Measurements from ENCODE around the gene EIF2S1.
"Not testable (repeated sequence)": the region's sequence is repeated elsewhere in the genome, so short reads cannot be mapped to it uniquely, and the experiment has no call there.

Gene EIF2S1

GRCh38 chr14:67359775-67360469 is at the start of gene EIF2S1, which contains the start of gene ATP6V1D:
TSS of gene EIF2S1 (plus strand) at chr14:67360328. CDS start at chr14:67364768, 4,440 bp downstream.
TSS of gene ATP6V1D (minus strand) at chr14:67359804. CDS start at chr14:67359698, 106 bp downstream.
- DNase-seq (ENCODE audit: low spot score) (peak; percentile 99), ATAC-seq (ENCODE audit: low read depth) (peak; percentile 79)
- Histone ChIP-seq H3K9me3 (ENCODE audit: severe bottlenecking) (no peaks in the 10 kb centered on the region), H3K27ac (ENCODE audit: poor library complexity, severe bottlenecking) (peak within 1 kb of the TSS; percentile 84), H3K4me1 (ENCODE audit: insufficient read depth, poor library complexity, severe bottlenecking) (peaks cover 24% of the 10 kb centered on the region), H3K4me3 (ENCODE audit: severe bottlenecking) (peak within 1 kb of the TSS; percentile 73), H3K36me3 (ENCODE audit: low read depth) (peaks cover 40% of the 10 kb centered on the region), H3K27me3 (ENCODE audit: insufficient read depth, poor library complexity, severe bottlenecking) (no peaks in the 10 kb centered on the region)
- TF ChIP-seq CTCF (IDR thresholded peaks at IDR 0.05; ENCODE audit: poor library complexity, severe bottlenecking) = peak; percentile 100

GRCh38 chr14:67311868-67312267 is 48.3 kb upstream of the EIF2S1 start:
- TF ChIP-seq CTCF (IDR thresholded peaks at IDR 0.05; ENCODE audit: poor library complexity, severe bottlenecking) = no peak
- H3K36me3 ChIP-seq (ENCODE audit: low read depth) = peaks cover 59% of the 10 kb centered on the region
- no peak overlapping the region for H3K4me3 ChIP-seq (ENCODE audit: severe bottlenecking)
- H3K27ac ChIP-seq (ENCODE audit: poor library complexity, severe bottlenecking) = no peak overlapping the region
- H3K9me3 ChIP-seq (ENCODE audit: severe bottlenecking) = no peaks in the 10 kb centered on the region
- H3K27me3 ChIP-seq (ENCODE audit: insufficient read depth, poor library complexity, severe bottlenecking) = no peaks in the 10 kb centered on the region
- no peak for DNase-seq (ENCODE audit: low spot score)
- ATAC-seq (ENCODE audit: low read depth) = peak; percentile 97
- peaks cover 12% of the 10 kb centered on the region for H3K4me1 ChIP-seq (ENCODE audit: insufficient read depth, poor library complexity, severe bottlenecking)

GRCh38 chr14:67313153-67313552 is 47.0 kb upstream of the EIF2S1 start:
- peaks cover 65% of the 10 kb centered on the region for H3K36me3 ChIP-seq (ENCODE audit: low read depth)
- peaks cover 12% of the 10 kb centered on the region for H3K4me1 ChIP-seq (ENCODE audit: insufficient read depth, poor library complexity, severe bottlenecking)
- H3K4me3 ChIP-seq (ENCODE audit: severe bottlenecking) = no peak overlapping the region
- H3K27me3 ChIP-seq (ENCODE audit: insufficient read depth, poor library complexity, severe bottlenecking) = no peaks in the 10 kb centered on the region
- no peak for DNase-seq (ENCODE audit: low spot score)
- no peak overlapping the region for H3K27ac ChIP-seq (ENCODE audit: poor library complexity, severe bottlenecking)
- ATAC-seq (ENCODE audit: low read depth) = no peak
- H3K9me3 ChIP-seq (ENCODE audit: severe bottlenecking) = no peaks in the 10 kb centered on the region
- no peak for TF ChIP-seq CTCF (IDR thresholded peaks at IDR 0.05; ENCODE audit: poor library complexity, severe bottlenecking)

GRCh38 chr14:67317822-67318221 is 42.3 kb upstream of the EIF2S1 start:
- TF ChIP-seq CTCF (IDR thresholded peaks at IDR 0.05; ENCODE audit: poor library complexity, severe bottlenecking) = no peak
- peaks cover 5% of the 10 kb centered on the region for H3K4me1 ChIP-seq (ENCODE audit: insufficient read depth, poor library complexity, severe bottlenecking)
- no peak overlapping the region for H3K4me3 ChIP-seq (ENCODE audit: severe bottlenecking)
- peaks cover 84% of the 10 kb centered on the region for H3K36me3 ChIP-seq (ENCODE audit: low read depth)
- no peak overlapping the region for H3K27ac ChIP-seq (ENCODE audit: poor library complexity, severe bottlenecking)
- ATAC-seq (ENCODE audit: low read depth) (no peak), DNase-seq (ENCODE audit: low spot score) (no peak)
- no peaks in the 10 kb centered on the region for H3K27me3 ChIP-seq (ENCODE audit: insufficient read depth, poor library complexity, severe bottlenecking)
- no peaks in the 10 kb centered on the region for H3K9me3 ChIP-seq (ENCODE audit: severe bottlenecking)

GRCh38 chr14:67319142-67319541 is 41.0 kb upstream of the EIF2S1 start:
- Histone ChIP-seq H3K4me3 (ENCODE audit: severe bottlenecking) (no peak overlapping the region), H3K9me3 (ENCODE audit: severe bottlenecking) (no peaks in the 10 kb centered on the region), H3K27me3 (ENCODE audit: insufficient read depth, poor library complexity, severe bottlenecking) (no peaks in the 10 kb centered on the region), H3K4me1 (ENCODE audit: insufficient read depth, poor library complexity, severe bottlenecking) (peaks cover 5% of the 10 kb centered on the region), H3K36me3 (ENCODE audit: low read depth) (peaks cover 84% of the 10 kb centered on the region), H3K27ac (ENCODE audit: poor library complexity, severe bottlenecking) (no peak overlapping the region)
- ATAC-seq (ENCODE audit: low read depth) (peak; percentile 70), DNase-seq (ENCODE audit: low spot score) (no peak)
- no peak for TF ChIP-seq CTCF (IDR thresholded peaks at IDR 0.05; ENCODE audit: poor library complexity, severe bottlenecking)

- H3K9me3 ChIP-seq (ENCODE audit: severe bottlenecking); H3K4me1 ChIP-seq (ENCODE audit: insufficient read depth, poor library complexity, severe bottlenecking); H3K27me3 ChIP-seq (ENCODE audit: insufficient read depth, poor library complexity, severe bottlenecking); ATAC-seq (ENCODE audit: low read depth); H3K27ac ChIP-seq (ENCODE audit: poor library complexity, severe bottlenecking); H3K4me3 ChIP-seq (ENCODE audit: severe bottlenecking); DNase-seq (ENCODE audit: low spot score): not testable (repeated sequence)
- H3K36me3 ChIP-seq (ENCODE audit: low read depth) = peaks cover 74% of the 10 kb centered on the region
These were observed 30.5 kb upstream of the EIF2S1 start for GRCh38 chr14:67329666-67330065.
